ENCODE measurements around the gene RRM1. TPM values are rescaled to one million over a fixed set of nuclear protein-coding genes. Genes with fewer than 3 reads are reported as not detected.

RRM1 gene
- total RNA-seq = 63.6 and 65.1 TPM in 2 replicates

DNA sequence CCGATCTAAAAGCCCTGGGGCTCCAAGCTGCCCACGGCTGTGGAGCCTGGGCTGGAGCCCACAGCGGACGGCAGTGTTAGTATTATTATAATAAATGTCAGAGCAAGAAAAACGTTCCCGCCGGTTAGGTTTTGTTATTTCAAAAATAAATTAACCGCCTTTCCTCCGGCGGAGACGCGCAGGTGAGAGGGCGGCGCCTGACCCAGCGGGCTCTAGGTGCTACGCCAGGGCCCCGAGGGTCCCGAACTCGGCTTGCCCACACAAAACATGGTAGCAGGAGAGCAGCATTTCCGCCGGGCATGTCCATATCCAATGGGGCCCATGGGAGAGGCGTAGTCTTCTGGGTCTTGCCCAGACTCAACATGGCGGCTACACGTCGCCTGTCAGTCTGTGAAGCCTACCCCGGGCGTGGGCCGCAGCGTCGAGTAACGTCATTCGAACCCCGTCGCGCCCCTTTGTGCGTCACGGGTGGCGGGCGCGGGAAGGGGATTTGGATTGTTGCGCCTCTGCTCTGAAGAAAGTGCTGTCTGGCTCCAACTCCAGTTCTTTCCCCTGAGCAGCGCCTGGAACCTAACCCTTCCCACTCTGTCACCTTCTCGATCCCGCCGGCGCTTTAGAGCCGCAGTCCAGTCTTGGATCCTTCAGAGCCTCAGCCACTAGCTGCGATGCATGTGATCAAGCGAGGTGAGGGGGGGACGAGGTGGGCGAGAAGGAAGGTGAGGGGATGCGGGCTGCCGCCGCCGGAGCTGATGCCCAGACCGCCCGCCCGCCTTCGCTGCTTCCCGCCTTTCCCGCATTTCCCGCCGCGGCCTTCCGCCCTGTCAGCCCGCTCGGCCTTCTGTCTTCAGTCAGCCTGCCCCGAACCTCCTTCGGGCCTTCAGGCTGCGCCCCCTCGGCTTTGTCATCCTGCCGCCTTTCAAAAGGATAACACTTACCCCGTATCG is at the start of gene RRM1:
Gene RRM1 (plus strand): TSS at position 452 of the 944 bp plus-strand sequence. CDS start 214 bp downstream, at position 666.
- H3K79me2 ChIP-seq (ENCODE audit: insufficient read depth, low read length) = peaks cover 47% of the 10 kb centered on the region
- TF ChIP-seq, protein P1, sequence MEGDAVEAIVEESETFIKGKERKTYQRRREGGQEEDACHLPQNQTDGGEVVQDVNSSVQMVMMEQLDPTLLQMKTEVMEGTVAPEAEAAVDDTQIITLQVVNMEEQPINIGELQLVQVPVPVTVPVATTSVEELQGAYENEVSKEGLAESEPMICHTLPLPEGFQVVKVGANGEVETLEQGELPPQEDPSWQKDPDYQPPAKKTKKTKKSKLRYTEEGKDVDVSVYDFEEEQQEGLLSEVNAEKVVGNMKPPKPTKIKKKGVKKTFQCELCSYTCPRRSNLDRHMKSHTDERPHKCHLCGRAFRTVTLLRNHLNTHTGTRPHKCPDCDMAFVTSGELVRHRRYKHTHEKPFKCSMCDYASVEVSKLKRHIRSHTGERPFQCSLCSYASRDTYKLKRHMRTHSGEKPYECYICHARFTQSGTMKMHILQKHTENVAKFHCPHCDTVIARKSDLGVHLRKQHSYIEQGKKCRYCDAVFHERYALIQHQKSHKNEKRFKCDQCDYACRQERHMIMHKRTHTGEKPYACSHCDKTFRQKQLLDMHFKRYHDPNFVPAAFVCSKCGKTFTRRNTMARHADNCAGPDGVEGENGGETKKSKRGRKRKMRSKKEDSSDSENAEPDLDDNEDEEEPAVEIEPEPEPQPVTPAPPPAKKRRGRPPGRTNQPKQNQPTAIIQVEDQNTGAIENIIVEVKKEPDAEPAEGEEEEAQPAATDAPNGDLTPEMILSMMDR (IDR thresholded peaks at IDR 0.05; ENCODE audit: extremely low read depth, low read depth, low read length) = no peak

DNA sequence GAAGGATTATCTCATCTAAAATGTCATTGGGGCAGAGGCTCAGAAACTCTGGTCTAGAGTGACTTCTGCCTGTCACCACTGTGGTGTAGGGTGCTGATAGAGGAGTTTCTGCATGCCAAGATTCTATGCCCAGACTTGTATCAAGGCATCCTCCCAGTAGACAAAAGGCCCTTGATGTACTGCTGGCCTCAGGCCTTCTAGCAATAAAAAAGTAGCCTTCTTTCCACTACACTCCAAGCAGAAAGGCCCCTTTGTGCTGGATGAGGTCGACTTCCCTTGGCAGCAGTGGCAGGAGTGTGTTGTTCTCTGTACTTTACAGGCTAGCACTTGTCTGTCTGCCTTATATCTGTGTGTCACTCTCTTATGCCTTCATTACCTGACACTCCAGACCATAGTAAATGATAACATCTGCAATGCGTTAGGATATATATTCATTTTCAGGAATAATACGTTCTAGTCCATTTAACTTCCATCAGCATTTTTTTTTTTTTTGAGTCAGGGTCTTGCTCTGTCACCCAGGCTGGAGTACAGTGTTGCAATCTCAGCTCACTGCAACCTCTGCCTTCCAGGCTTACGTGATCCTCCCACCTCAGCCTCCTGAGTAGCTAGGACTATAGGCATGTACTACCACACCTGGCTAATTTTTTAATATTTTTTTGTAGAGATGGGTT is 49.5 kb upstream of the RRM1 start:
- Histone ChIP-seq H3K36me3 (ENCODE audit: insufficient read depth, low read length) (no peaks in the 10 kb centered on the region), H3K4me3 (ENCODE audit: insufficient read depth, low read length) (no peak overlapping the region), H4K20me1 (ENCODE audit: insufficient read depth, low read length) (peaks cover 14% of the 10 kb centered on the region), H3K79me2 (ENCODE audit: insufficient read depth, low read length) (peaks cover 2% of the 10 kb centered on the region), H3K27ac (ENCODE audit: low read depth, low read length) (no peak overlapping the region), H3K9me3 (ENCODE audit: low read depth, low read length) (no peaks in the 10 kb centered on the region), H2AFZ (ENCODE audit: low read length) (no peak overlapping the region), H3K27me3 (ENCODE audit: insufficient read depth, low read length) (no peaks in the 10 kb centered on the region), H3K4me1 (ENCODE audit: insufficient read depth, low read length) (peaks cover 11% of the 10 kb centered on the region), H3K4me2 (ENCODE audit: insufficient read depth, low read length) (no peak overlapping the region)
- no peak for DNase-seq (ENCODE audit: insufficient read length, low spot score, missing footprints)
- TF ChIP-seq, protein P1 (IDR thresholded peaks at IDR 0.05; ENCODE audit: extremely low read depth, low read depth, low read length) = no peak

More for the DNA sequence above, at the start of gene RRM1:
- Histone ChIP-seq H2AFZ (ENCODE audit: low read length) (peak within 1 kb of the TSS; percentile 94), H3K4me2 (ENCODE audit: insufficient read depth, low read length) (peak within 1 kb of the TSS; percentile 86), H3K4me1 (ENCODE audit: insufficient read depth, low read length) (peaks cover 19% of the 10 kb centered on the region), H4K20me1 (ENCODE audit: insufficient read depth, low read length) (no peaks in the 10 kb centered on the region), H3K27ac (ENCODE audit: low read depth, low read length) (peak within 1 kb of the TSS; percentile 84), H3K9me3 (ENCODE audit: low read depth, low read length) (no peaks in the 10 kb centered on the region), H3K4me3 (ENCODE audit: insufficient read depth, low read length) (peak within 1 kb of the TSS; percentile 89), H3K36me3 (ENCODE audit: insufficient read depth, low read length) (no peaks in the 10 kb centered on the region), H3K27me3 (ENCODE audit: insufficient read depth, low read length) (no peaks in the 10 kb centered on the region)
- DNase-seq (ENCODE audit: insufficient read length, low spot score, missing footprints) = peak; percentile 97

DNA sequence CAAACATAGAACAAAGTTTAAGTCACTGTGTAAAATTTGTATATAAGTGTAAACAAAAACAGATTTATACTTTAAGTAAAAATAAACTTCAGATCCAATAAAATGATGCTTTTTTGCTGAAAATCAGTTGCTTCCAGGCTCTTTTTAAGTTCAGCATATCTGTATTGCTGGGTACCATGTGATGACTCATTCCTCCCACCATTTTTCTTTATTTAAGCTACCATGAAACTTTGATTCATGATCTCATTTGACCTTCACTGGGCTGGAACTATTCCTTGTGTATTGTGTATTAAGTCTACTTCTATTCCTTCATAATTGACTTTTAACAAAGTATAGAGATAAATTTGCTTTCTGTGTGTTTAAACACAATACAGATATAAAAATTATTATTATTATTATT is 46.3 kb upstream of the RRM1 start:
- no peaks in the 10 kb centered on the region for H3K79me2 ChIP-seq (ENCODE audit: insufficient read depth, low read length)
- H3K4me2 ChIP-seq (ENCODE audit: insufficient read depth, low read length) = no peak overlapping the region
- no peak overlapping the region for H3K4me3 ChIP-seq (ENCODE audit: insufficient read depth, low read length)
- no peak for DNase-seq (ENCODE audit: insufficient read length, low spot score, missing footprints)
- TF ChIP-seq, protein P1 (IDR thresholded peaks at IDR 0.05; ENCODE audit: extremely low read depth, low read depth, low read length) = no peak
- no peaks in the 10 kb centered on the region for H3K36me3 ChIP-seq (ENCODE audit: insufficient read depth, low read length)
- no peak overlapping the region for H2AFZ ChIP-seq (ENCODE audit: low read length)
- H3K27me3 ChIP-seq (ENCODE audit: insufficient read depth, low read length) = no peaks in the 10 kb centered on the region
- H3K27ac ChIP-seq (ENCODE audit: low read depth, low read length) = no peak overlapping the region
- peaks cover 14% of the 10 kb centered on the region for H4K20me1 ChIP-seq (ENCODE audit: insufficient read depth, low read length)
- no peaks in the 10 kb centered on the region for H3K9me3 ChIP-seq (ENCODE audit: low read depth, low read length)
- H3K4me1 ChIP-seq (ENCODE audit: insufficient read depth, low read length) = peaks cover 11% of the 10 kb centered on the region

DNA sequence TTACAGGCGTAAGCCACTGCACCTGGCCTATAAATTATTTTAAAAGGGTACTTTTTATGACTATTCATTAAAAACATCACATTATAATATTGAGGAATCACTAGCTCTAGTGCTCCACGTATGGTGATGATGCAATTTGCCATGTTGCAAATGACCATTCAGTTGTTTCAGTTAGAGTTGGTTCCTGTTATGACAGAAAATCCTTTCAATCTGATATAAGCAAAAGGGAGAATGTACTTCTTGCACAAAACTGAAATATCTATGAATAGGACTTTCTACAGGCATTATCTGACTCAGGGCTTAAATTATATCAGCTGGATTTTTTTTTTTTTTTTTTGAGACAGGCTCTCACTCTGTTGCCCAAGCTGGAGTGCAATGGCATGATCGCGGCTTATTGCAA is 45.6 kb upstream of the RRM1 start:
- Histone ChIP-seq H2AFZ (ENCODE audit: low read length) (no peak overlapping the region), H3K4me2 (ENCODE audit: insufficient read depth, low read length) (no peak overlapping the region), H3K9me3 (ENCODE audit: low read depth, low read length) (no peaks in the 10 kb centered on the region), H3K4me3 (ENCODE audit: insufficient read depth, low read length) (no peak overlapping the region), H3K4me1 (ENCODE audit: insufficient read depth, low read length) (peaks cover 9% of the 10 kb centered on the region), H3K27me3 (ENCODE audit: insufficient read depth, low read length) (no peaks in the 10 kb centered on the region), H3K27ac (ENCODE audit: low read depth, low read length) (no peak overlapping the region), H3K79me2 (ENCODE audit: insufficient read depth, low read length) (no peaks in the 10 kb centered on the region), H3K36me3 (ENCODE audit: insufficient read depth, low read length) (no peaks in the 10 kb centered on the region), H4K20me1 (ENCODE audit: insufficient read depth, low read length) (peaks cover 14% of the 10 kb centered on the region)
- no peak for DNase-seq (ENCODE audit: insufficient read length, low spot score, missing footprints)
- TF ChIP-seq, protein P1 (IDR thresholded peaks at IDR 0.05; ENCODE audit: extremely low read depth, low read depth, low read length) = no peak
